HepG2 (cell line): ENCODE data around the gene TRAF4. TPM values are rescaled to one million over a fixed set of nuclear protein-coding genes. Genes with fewer than 3 reads are reported as not detected.
A peak's percentile ranks its signal among the peaks of the same experiment; 100 is the strongest.

ENCODE experiments used
- ATF3 ChIP-seq: sonication (generic); formaldehyde crosslinking; IDR thresholded peaks from 2 replicates; pipeline ENCODE4 v1.4.0; 2020; ENCODE audit warnings: missing genetic modification reagents
- ATRX ChIP-seq: sonication (generic); formaldehyde crosslinking; IDR thresholded peaks from 2 replicates; pipeline ENCODE4 v1.4.0; 2020; ENCODE audit warnings: missing genetic modification reagents, borderline replicate concordance
- CAMTA2 ChIP-seq: sonication (generic); formaldehyde crosslinking; IDR thresholded peaks from 2 replicates; pipeline ENCODE4 v1.4.0; 2020; ENCODE audit warnings: mild to moderate bottlenecking, missing genetic modification reagents, borderline replicate concordance
- CHD2 ChIP-seq: IDR thresholded peaks from 2 replicates; pipeline ENCODE4 v1.6.1; 2011; ENCODE audit warnings: low read depth, low read length, improper control_type of control experiment
- DMTF1 ChIP-seq: sonication (generic); formaldehyde crosslinking; IDR thresholded peaks from 2 replicates; pipeline ENCODE4 v1.4.0; 2020; ENCODE audit warnings: mild to moderate bottlenecking, missing genetic modification reagents
- E2F2 ChIP-seq: sonication (generic); formaldehyde crosslinking; IDR thresholded peaks from 2 replicates; pipeline ENCODE4 v1.4.0; 2020; ENCODE audit warnings: missing genetic modification reagents, borderline replicate concordance
- FOXA3 ChIP-seq: IDR thresholded peaks from 2 replicates; pipeline ENCODE4 v1.6.1; 2016; ENCODE audit warnings: missing genetic modification reagents, missing compliant biosample characterization
- KMT2B ChIP-seq: IDR thresholded peaks from 2 replicates; pipeline ENCODE4 v1.6.1; 2016; ENCODE audit warnings: missing genetic modification reagents, missing compliant biosample characterization
- NONO ChIP-seq, 2 experiments: fragments of 450-650 bp in 1 of 2; sonication (generic) in 1 of 2; formaldehyde crosslinking in 1 of 2; IDR thresholded peaks in 1 of 2; conservative IDR thresholded peaks in 1 of 2; 2 replicates each; pipeline versions ENCODE4 v1.6.1 to v1.8.0; 2017 to 2022; ENCODE audit warnings: mild to moderate bottlenecking in 1 of 2, missing genetic modification reagents in 1 of 2, moderate library complexity in 1 of 2
- SNAI1 ChIP-seq: sonication (generic); formaldehyde crosslinking; IDR thresholded peaks from 2 replicates; pipeline ENCODE4 v1.5.0; 2020; ENCODE audit warnings: mild to moderate bottlenecking, missing genetic modification reagents, borderline replicate concordance
- ZFP36 ChIP-seq: fragments of 150-350 bp; IDR thresholded peaks from 2 replicates; pipeline ENCODE4 v1.6.1; 2018; ENCODE audit warnings: borderline replicate concordance, low read length, low read depth; ENCODE audit not compliant: partially characterized antibody
- ZFY ChIP-seq: sonication (generic); formaldehyde crosslinking; IDR thresholded peaks from 2 replicates; pipeline ENCODE4 v1.4.0; 2020; ENCODE audit warnings: missing genetic modification reagents
- ZNF503 ChIP-seq: sonication (generic); formaldehyde crosslinking; IDR thresholded peaks from 2 replicates; pipeline ENCODE4 v1.4.0; 2020; ENCODE audit warnings: missing genetic modification reagents
- ZNF687 ChIP-seq: sonication (generic); formaldehyde crosslinking; IDR thresholded peaks from 2 replicates; pipeline ENCODE4 v1.5.1; 2020; ENCODE audit warnings: mild to moderate bottlenecking, missing genetic modification reagents, moderate library complexity
- ZNF773 ChIP-seq: sonication (generic); formaldehyde crosslinking; IDR thresholded peaks from 2 replicates; pipeline ENCODE4 v1.4.0; 2020; ENCODE audit warnings: missing genetic modification reagents, borderline replicate concordance
- polyA plus RNA-seq, 8 experiments: library from polyadenylated mRNA; depleted of rRNA in 3 of 8; stranded (reverse) in 7 of 8; unstranded in 1 of 8; fragments of >200 nt; fragmentation: Illumina TruSeq in 4 of 8; extraction: Trizol in 4 of 8; gene quantifications; 2 replicates each; pipeline versions ENCODE4 v1.2.1 to v1.2.3, GENCODE V29; 2011 to 2016; ENCODE audit warnings: low read depth in 4 of 8, missing spikeins in 1 of 8, mixed read lengths in 1 of 8; ENCODE audit not compliant: insufficient read depth in 1 of 8
- total RNA-seq, 5 experiments: library from RNA; depleted of rRNA; stranded (reverse); fragments of >200 nt; fragmentation: Illumina TruSeq; extraction: Trizol; gene quantifications; 2 replicates each; pipeline ENCODE4 v1.2.3, GENCODE V29; 2016; ENCODE audit warnings: low read depth in 1 of 5
- TF ChIP-seq, protein P1 (sequence below): fragments of 450-650 bp; IDR thresholded peaks from 2 replicates; pipeline ENCODE4 v1.6.1; 2016

TRAF4 gene
- total and polyA plus RNA-seq, 2 of the 13 experiments (the other 11 are each of a cell fraction or from before 2014, with no cell fraction given): 86.0 to 89.9 TPM

DNA sequence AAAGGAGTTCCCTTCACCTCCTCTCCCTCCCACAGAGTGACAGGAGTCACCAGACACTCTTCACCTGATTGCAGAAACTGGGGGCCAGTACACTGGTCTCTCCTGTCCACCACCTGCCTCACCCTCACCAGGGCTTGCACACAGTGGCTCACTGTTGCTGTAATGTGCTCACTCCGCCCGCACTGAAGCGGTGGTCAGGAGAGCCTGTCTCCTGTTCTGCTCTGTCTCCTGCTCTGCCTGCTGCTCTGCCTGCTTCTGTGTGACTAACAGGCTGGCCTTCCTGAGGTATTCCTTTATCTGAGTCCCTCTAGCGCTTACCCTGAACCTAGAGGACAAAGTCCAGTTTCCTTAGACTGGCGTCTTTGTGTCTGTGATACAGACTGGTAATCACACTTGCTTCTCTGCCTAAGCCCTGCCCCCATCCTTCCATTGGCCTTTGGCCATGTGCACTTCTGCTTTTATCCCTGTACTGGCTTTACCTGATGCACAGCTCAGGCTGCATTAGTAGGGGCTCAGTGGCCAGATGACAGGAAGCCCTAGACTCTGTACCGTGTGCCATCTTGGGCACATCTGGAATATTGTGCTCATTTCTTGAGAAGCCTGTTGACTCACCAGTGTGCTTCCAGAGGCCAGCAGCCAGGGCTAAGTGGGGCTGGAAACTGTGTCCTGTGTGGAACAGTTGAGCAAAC lies 45.4 kb upstream of the TRAF4 start (continued):
- TF ChIP-seq NONO (IDR thresholded peaks at IDR 0.05) (no peak), NONO (CRISPR knock-in tag; conservative IDR thresholded peaks at IDR 0.05) (peak; percentile 91), E2F2 (no peak), ZFY (peak; percentile 60), ZNF687 (CRISPR knock-in tag) (peak; percentile 92), SNAI1 (CRISPR knock-in tag) (0 out of 2 replicates have a peak, but pooled peaks have one; percentile 49), ZNF773 (CRISPR knock-in tag) (no peak), ZFP36 (no peak), ATRX (CRISPR knock-in tag) (no peak), CHD2 (peak; percentile 39; the same call in 1 of the 2 replicates), CAMTA2 (no peak), FOXA3 (peak; percentile 80), DMTF1 (CRISPR knock-in tag) (no peak), KMT2B (CRISPR knock-in tag) (peak; percentile 53), ATF3 (CRISPR knock-in tag) (peak; percentile 12; the same call in 1 of the 2 replicates), ZNF503 (peak; percentile 73; the same call in 1 of the 2 replicates)
- TF ChIP-seq, protein P1, sequence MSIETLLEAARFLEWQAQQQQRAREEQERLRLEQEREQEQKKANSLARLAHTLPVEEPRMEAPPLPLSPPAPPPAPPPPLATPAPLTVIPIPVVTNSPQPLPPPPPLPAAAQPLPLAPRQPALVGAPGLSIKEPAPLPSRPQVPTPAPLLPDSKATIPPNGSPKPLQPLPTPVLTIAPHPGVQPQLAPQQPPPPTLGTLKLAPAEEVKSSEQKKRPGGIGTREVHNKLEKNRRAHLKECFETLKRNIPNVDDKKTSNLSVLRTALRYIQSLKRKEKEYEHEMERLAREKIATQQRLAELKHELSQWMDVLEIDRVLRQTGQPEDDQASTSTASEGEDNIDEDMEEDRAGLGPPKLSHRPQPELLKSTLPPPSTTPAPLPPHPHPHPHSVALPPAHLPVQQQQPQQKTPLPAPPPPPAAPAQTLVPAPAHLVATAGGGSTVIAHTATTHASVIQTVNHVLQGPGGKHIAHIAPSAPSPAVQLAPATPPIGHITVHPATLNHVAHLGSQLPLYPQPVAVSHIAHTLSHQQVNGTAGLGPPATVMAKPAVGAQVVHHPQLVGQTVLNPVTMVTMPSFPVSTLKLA: peak; percentile 68
